NCI-H1930 (cell line): Measurements from ENCODE around the gene AFAP1L1.

Experiments used
- DNase-seq, 2 experiments: peaks; one replicate each; lab custom pipeline; 2025; lab: John Stamatoyannopoulos, UW

Gene AFAP1L1

GRCh38 chr5:149349382-149349781 is 77.7 kb downstream of the AFAP1L1 start:
- no peak for DNase-seq

GRCh38 chr5:149352169-149352568 is 80.5 kb downstream of the AFAP1L1 start:
- no peak for DNase-seq

GRCh38 chr5:149353911-149354310 is 82.3 kb downstream of the AFAP1L1 start:
- no peak for DNase-seq

GRCh38 chr5:149355688-149356087 is 84.0 kb downstream of the AFAP1L1 start:
- no peak for DNase-seq

- DNase-seq, result no peak
These were observed 84.7 kb downstream of the AFAP1L1 start for GRCh38 chr5:149356391-149356790.

- peak; percentile 78 to 83 for DNase-seq
These were observed 86.0 kb downstream of the AFAP1L1 start, which contains the start of gene PCYOX1L for GRCh38 chr5:149357370-149358293. PCYOX1L (plus strand) TSS chr5:149358046; CDS start chr5:149358069, 23 bp downstream.

GRCh38 chr5:149358294-149358651 is 86.6 kb downstream of the AFAP1L1 start:
- no peak for DNase-seq

- no peak for DNase-seq
These were observed 87.3 kb downstream of the AFAP1L1 start for GRCh38 chr5:149358868-149359495.

- no peak for DNase-seq
These were observed 88.6 kb downstream of the AFAP1L1 start for GRCh38 chr5:149360272-149360671.

GRCh38 chr5:149362541-149362940 is 90.9 kb downstream of the AFAP1L1 start:
- no peak for DNase-seq

GRCh38 chr5:149363358-149363757 is 91.7 kb downstream of the AFAP1L1 start:
- DNase-seq, result no peak

GRCh38 chr5:149363936-149364335 is 92.3 kb downstream of the AFAP1L1 start:
- no peak for DNase-seq

GRCh38 chr5:149364719-149365118 is 93.1 kb downstream of the AFAP1L1 start:
- no peak for DNase-seq

- DNase-seq, result no peak
These were observed 93.8 kb downstream of the AFAP1L1 start for GRCh38 chr5:149365418-149365817.

- DNase-seq, result no peak
These were observed 94.6 kb downstream of the AFAP1L1 start for GRCh38 chr5:149366169-149366729.

GRCh38 chr5:149367249-149367971 is 95.8 kb downstream of the AFAP1L1 start:
- DNase-seq, result peak; percentile 13 to 30

- DNase-seq, result no peak
These were observed 96.5 kb downstream of the AFAP1L1 start for GRCh38 chr5:149367972-149368645.

GRCh38 chr5:149370878-149371277 is 99.2 kb downstream of the AFAP1L1 start:
- DNase-seq, result no peak

GRCh38 chr5:149371296-149371962 is 99.8 kb downstream of the AFAP1L1 start:
- DNase-seq, result peak in 1 of 2 experiments; percentile 48

- DNase-seq, result no peak
These were observed 100.6 kb downstream of the AFAP1L1 start for GRCh38 chr5:149372076-149372795.
